GM21825 (cell line): ENCODE measurements around the gene CAPNS1.
"Not testable (repeated sequence)": the region's sequence is repeated elsewhere in the genome, so short reads cannot be mapped to it uniquely, and the experiment has no call there.

Experiments
- ATAC-seq: cut with Tn5 transposase; IDR thresholded peaks from one replicate; pipeline ENCODE4 v1.9.1; 2021; ENCODE audit warnings: mild to moderate bottlenecking, moderate library complexity; ENCODE audit not compliant: unreplicated experiment

The CAPNS1 gene

DNA sequence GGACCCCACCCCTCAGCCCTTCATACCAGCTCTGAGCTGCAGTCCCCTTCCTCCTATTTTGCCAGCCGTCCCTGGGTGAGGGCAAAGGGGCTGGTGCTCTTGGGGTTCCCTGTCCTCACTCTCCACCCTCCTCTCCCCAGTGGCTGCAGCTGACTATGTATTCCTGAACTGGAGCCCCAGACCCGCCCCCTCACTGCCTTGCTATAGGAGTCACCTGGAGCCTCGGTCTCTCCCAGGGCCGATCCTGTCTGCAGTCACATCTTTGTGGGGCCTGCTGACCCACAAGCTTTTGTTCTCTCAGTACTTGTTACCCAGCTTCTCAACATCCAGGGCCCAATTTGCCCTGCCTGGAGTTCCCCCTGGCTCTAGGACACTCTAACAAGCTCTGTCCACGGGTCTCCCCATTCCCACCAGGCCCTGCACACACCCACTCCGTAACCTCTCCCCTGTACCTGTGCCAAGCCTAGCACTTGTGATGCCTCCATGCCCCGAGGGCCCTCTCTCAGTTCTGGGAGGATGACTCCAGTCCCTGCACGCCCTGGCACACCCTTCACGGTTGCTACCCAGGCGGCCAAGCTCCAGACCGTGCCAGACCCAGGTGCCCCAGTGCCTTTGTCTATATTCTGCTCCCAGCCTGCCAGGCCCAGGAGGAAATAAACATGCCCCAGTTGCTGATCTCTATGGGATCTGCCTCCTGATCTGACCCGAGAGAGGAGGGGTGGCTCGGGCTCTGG, 10.0 kb downstream of the CAPNS1 start:
- ATAC-seq: no peak

DNA sequence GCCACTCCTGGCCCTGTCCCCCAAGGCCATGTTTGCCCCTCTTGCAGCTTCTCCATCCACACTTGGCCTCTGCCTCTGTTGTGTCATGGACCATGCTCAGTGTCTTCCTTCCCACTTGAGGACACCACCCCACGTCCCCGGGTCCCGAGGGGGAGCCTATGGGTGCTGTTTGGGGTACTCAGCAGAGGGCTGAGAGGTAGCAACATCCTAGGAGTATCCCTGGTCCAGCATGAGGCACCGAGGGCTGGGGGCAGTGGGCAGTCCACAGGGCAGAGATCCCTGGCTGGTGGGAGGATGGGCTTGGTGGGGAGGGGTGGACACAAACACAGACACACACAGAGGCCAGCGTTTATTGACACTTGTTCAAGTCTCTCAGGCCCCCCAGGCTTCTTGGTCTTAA, 10.7 kb downstream of the CAPNS1 start:
- no peak for ATAC-seq

- no peak for ATAC-seq
Measured at GRCh38 chr19:36151144-36152018, 11.5 kb downstream of the CAPNS1 start.

DNA sequence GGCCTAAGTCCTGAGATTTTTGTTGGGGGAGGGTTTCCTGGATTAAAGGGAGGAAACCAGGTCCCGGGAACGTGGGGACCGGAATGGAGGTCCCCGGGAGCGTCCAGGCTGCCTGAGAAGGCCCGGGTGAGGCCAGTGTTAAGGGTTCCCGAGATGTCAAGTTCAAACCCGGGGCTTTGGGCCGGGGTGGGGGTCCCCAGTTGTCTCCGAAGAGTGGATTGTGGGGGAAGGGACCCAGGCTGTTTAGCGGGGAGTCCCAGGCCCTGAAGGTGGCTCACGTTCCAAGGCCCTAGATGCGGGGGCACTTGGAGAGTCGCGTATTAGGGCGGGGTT, 12.1 kb downstream of the CAPNS1 start:
- ATAC-seq: no peak

- no peak for ATAC-seq
Measured at GRCh38 chr19:36152352-36153091, 12.7 kb downstream of the CAPNS1 start, which contains the start of gene COX7A1. Gene COX7A1 (minus strand): TSS chr19:36152447. CDS start chr19:36152407, 40 bp downstream.

- no peak for ATAC-seq
Measured at GRCh38 chr19:36153126-36153525, 13.3 kb downstream of the CAPNS1 start.

GRCh38 chr19:36160821-36161596, 21.1 kb downstream of the CAPNS1 start:
- ATAC-seq: no peak

GRCh38 chr19:36163813-36164212, 23.9 kb downstream of the CAPNS1 start:
- ATAC-seq: no peak

DNA sequence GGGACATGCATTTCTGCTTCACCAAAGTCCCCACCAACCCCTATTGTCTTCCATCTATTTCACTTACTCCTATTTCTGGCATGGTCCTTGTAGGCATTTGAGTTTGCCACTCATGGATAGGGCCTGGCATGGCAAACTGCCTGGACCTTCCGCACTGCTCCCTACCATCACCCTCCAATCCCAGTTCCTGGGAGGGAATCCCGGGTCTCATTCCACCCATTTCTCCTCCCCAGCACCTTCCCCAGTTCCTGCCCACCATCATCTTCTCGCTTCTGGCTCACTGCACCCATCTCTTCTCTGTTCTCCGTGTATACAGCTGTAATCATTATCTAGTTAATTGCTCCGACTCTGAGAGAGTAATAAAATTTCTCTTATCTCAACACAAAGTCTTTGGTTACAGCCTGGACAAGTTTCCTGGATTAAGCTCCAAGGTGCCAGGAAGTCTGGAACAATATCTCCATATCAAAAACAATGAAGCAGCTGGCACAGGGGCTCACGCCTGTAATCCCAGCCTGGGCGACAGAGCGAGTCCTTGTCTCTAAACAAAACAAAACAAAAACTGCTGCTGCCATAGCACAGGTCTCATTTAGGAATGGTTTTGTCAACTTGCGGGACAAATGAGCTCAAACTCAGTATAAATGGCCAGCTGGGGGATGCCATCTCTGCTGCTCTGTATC, 29.4 kb downstream of the CAPNS1 start:
- no peak for ATAC-seq

DNA sequence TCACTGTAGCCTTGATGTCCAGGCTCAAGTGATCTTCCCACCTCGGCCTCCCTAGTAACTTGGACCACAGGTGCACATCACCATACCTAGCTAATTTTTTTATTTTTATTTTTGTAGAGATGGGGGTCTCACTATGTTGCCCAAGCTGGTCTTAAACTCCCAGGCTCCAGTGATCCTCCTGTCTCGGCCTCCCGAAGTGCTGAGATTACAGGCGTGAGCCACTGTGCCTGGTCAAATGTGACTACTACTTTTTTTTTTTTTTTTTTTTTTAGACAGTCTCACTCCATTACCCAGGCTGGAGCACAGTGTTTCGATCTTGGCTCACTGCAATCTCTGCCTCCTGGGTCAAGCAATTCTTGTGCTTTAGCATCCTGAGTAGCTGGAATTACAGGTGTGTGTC, 33.0 kb downstream of the CAPNS1 start:
- no peak for ATAC-seq

- not testable (repeated sequence) for ATAC-seq
Measured at GRCh38 chr19:36173846-36174245, 34.0 kb downstream of the CAPNS1 start.

DNA sequence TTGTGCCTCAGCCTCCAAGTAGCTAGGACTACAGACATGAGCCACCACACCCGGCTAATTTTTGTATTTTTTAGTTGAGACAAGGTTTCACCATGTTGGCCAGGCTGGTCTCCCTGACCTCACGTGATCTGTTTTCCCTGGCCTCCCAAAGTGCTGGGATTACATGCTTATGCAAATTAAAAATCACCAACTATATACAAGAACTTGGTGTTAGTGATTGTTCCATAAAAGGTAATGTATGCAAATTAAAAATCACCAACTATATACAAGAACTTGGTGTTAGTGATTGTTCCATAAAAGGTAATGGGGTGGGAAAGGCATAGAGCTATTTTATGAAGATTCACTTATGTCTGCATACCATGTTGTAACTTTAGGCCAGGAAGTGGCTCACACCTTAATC, 39.2 kb downstream of the CAPNS1 start:
- ATAC-seq: not testable (repeated sequence)

GRCh38 chr19:36182612-36183244, 42.9 kb downstream of the CAPNS1 start:
- ATAC-seq: no peak

DNA sequence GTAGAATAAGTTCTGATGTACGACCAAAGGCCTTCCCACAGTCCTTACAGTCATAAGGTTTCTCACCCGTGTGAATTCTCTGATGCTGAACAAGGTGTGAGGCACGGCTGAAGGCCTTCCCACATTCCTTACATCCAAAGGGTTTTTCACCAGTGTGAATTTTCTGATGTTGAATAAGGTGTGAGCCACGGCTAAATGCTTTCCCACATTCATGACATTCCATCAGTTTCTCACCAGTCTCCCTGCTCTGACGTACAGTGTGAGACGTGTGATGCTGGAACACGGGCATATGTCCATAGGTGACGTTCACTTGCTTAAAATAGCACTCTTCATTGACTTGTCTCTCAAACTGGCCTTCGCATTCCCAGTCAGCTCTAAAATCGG, 43.4 kb downstream of the CAPNS1 start:
- ATAC-seq: no peak

GRCh38 chr19:36186722-36187121, 46.9 kb downstream of the CAPNS1 start:
- ATAC-seq: not testable (repeated sequence)

GRCh38 chr19:36196249-36196648, 56.4 kb downstream of the CAPNS1 start:
- no peak for ATAC-seq

- ATAC-seq: no peak
Measured at GRCh38 chr19:36198119-36198518, 58.3 kb downstream of the CAPNS1 start.
